Stimulated activated effector memory CD8-positive, alpha-beta T cell treated with anti-CD3 and anti-CD28 coated beads, Interleukin-12 subunit alpha, Interleukin-12 subunit beta, amount 100 ng/mL, for 72 hours (primary cell): ENCODE measurements around the gene NFKBIZ.

Experiments used
- ATAC-seq: fragments of 150-1000 bp; cut with Tn5 transposase; 2 replicates; pipeline ENCODE4 v1.10.0; 2021
- DNase-seq, 2 donors: peaks; one replicate each; pipeline ENCODE4 v3.0.0; 2021 to 2022; ENCODE audit warnings: low spot score in 2 of 2
- H3K27ac Mint-ChIP-seq: one replicate; pipeline ENCODE4 v1.8.0; 2022; ENCODE audit warnings: mild to moderate bottlenecking, mixed read lengths
- H3K36me3 Mint-ChIP-seq: one replicate; pipeline ENCODE4 v1.8.0; 2022; ENCODE audit warnings: mild to moderate bottlenecking, mixed read lengths
- H3K4me1 Mint-ChIP-seq: one replicate; pipeline ENCODE4 v1.8.0; 2022; ENCODE audit warnings: mixed read lengths
- H3K4me3 Mint-ChIP-seq: one replicate; pipeline ENCODE4 v1.8.0; 2022; ENCODE audit warnings: mild to moderate bottlenecking, mixed read lengths
- H3K9me3 Mint-ChIP-seq: one replicate; pipeline ENCODE4 v1.8.0; 2022; ENCODE audit warnings: mixed read lengths

NFKBIZ gene

GRCh38 chr3:101836652-101837598 lies 12.4 kb upstream of the NFKBIZ start:
- peaks cover 53% of the 10 kb centered on the region for H3K4me1 Mint-ChIP-seq
- ATAC-seq = no peak
- H3K4me3 Mint-ChIP-seq = no peak overlapping the region
- no peak overlapping the region for H3K27ac Mint-ChIP-seq
- H3K9me3 Mint-ChIP-seq = no peaks in the 10 kb centered on the region
- H3K36me3 Mint-ChIP-seq = peaks cover 75% of the 10 kb centered on the region
- no peak for DNase-seq

- Mint-ChIP-seq H3K4me3 (no peak overlapping the region), H3K27ac (no peak overlapping the region), H3K4me1 (peaks cover 39% of the 10 kb centered on the region), H3K36me3 (peaks cover 70% of the 10 kb centered on the region), H3K9me3 (no peaks in the 10 kb centered on the region)
- ATAC-seq = no peak
- no peak for DNase-seq
Observed at GRCh38 chr3:101838691-101839090, 10.6 kb upstream of the NFKBIZ start.

- no peaks in the 10 kb centered on the region for H3K9me3 Mint-ChIP-seq
- peaks cover 27% of the 10 kb centered on the region for H3K4me1 Mint-ChIP-seq
- H3K27ac Mint-ChIP-seq = no peak overlapping the region
- ATAC-seq (no peak), DNase-seq (no peak)
- H3K4me3 Mint-ChIP-seq = no peak overlapping the region
- peaks cover 58% of the 10 kb centered on the region for H3K36me3 Mint-ChIP-seq
Observed at GRCh38 chr3:101840066-101840465, 9.2 kb upstream of the NFKBIZ start.

GRCh38 chr3:101842245-101842934 lies 6.9 kb upstream of the NFKBIZ start:
- H3K27ac Mint-ChIP-seq = no peak overlapping the region
- ATAC-seq (no peak), DNase-seq (no peak)
- peaks cover 13% of the 10 kb centered on the region for H3K4me1 Mint-ChIP-seq
- peaks cover 42% of the 10 kb centered on the region for H3K36me3 Mint-ChIP-seq
- no peak overlapping the region for H3K4me3 Mint-ChIP-seq
- H3K9me3 Mint-ChIP-seq = no peaks in the 10 kb centered on the region

GRCh38 chr3:101842935-101843330 lies 6.4 kb upstream of the NFKBIZ start:
- Mint-ChIP-seq H3K4me3 (no peak overlapping the region), H3K36me3 (peaks cover 37% of the 10 kb centered on the region), H3K9me3 (no peaks in the 10 kb centered on the region), H3K27ac (no peak overlapping the region), H3K4me1 (peaks cover 12% of the 10 kb centered on the region)
- DNase-seq (no peak), ATAC-seq (no peak)

- Mint-ChIP-seq H3K9me3 (no peaks in the 10 kb centered on the region), H3K27ac (no peak overlapping the region), H3K4me1 (peaks cover 19% of the 10 kb centered on the region), H3K36me3 (peaks cover 31% of the 10 kb centered on the region), H3K4me3 (no peak overlapping the region)
- ATAC-seq = no peak
- DNase-seq = no peak
Observed at GRCh38 chr3:101845425-101845824, 3.9 kb upstream of the NFKBIZ start.

GRCh38 chr3:101846709-101847108 lies 2.6 kb upstream of the NFKBIZ start:
- Mint-ChIP-seq H3K9me3 (no peaks in the 10 kb centered on the region), H3K4me1 (peaks cover 28% of the 10 kb centered on the region), H3K36me3 (peaks cover 44% of the 10 kb centered on the region), H3K27ac (no peak overlapping the region), H3K4me3 (no peak overlapping the region)
- ATAC-seq (no peak), DNase-seq (no peak)

GRCh38 chr3:101847328-101847727 lies 2.0 kb upstream of the NFKBIZ start:
- DNase-seq (no peak), ATAC-seq (no peak)
- no peak overlapping the region for H3K4me3 Mint-ChIP-seq
- H3K36me3 Mint-ChIP-seq = peaks cover 44% of the 10 kb centered on the region
- no peaks in the 10 kb centered on the region for H3K9me3 Mint-ChIP-seq
- H3K27ac Mint-ChIP-seq = no peak overlapping the region
- peaks cover 28% of the 10 kb centered on the region for H3K4me1 Mint-ChIP-seq

GRCh38 chr3:101848326-101848725 lies 988 bp upstream of the NFKBIZ start:
- H3K27ac Mint-ChIP-seq = peak overlapping the region; percentile 89
- H3K4me3 Mint-ChIP-seq = peak overlapping the region; percentile 92
- H3K9me3 Mint-ChIP-seq = no peaks in the 10 kb centered on the region
- H3K4me1 Mint-ChIP-seq = peaks cover 37% of the 10 kb centered on the region
- H3K36me3 Mint-ChIP-seq = peaks cover 45% of the 10 kb centered on the region
- no peak for ATAC-seq
- DNase-seq = no peak

GRCh38 chr3:101849714-101850245 lies 466 bp downstream of the NFKBIZ start:
- H3K36me3 Mint-ChIP-seq = peaks cover 59% of the 10 kb centered on the region
- peak overlapping the region; percentile 92 for H3K4me3 Mint-ChIP-seq

GRCh38 chr3:101850246-101851051 lies 1.1 kb downstream of the NFKBIZ start:
- Mint-ChIP-seq H3K9me3 (no peaks in the 10 kb centered on the region), H3K27ac (peak overlapping the region; percentile 99), H3K4me3 (peak overlapping the region; percentile 92), H3K4me1 (peaks cover 59% of the 10 kb centered on the region), H3K36me3 (peaks cover 66% of the 10 kb centered on the region)
- DNase-seq (peak; percentile 27 to 78), ATAC-seq (peak; percentile 68)

More at GRCh38 chr3:101849714-101850245, 466 bp downstream of the NFKBIZ start:
- H3K27ac Mint-ChIP-seq = peak overlapping the region; percentile 99
- ATAC-seq (peak; percentile 48), DNase-seq (peak; percentile 50 to 81)
- peaks cover 52% of the 10 kb centered on the region for H3K4me1 Mint-ChIP-seq
- H3K9me3 Mint-ChIP-seq = no peaks in the 10 kb centered on the region

GRCh38 chr3:101851072-101851770 lies 1.9 kb downstream of the NFKBIZ start:
- peak; percentile 59 for ATAC-seq
- Mint-ChIP-seq H3K36me3 (peaks cover 74% of the 10 kb centered on the region), H3K27ac (peak overlapping the region; percentile 99), H3K9me3 (no peaks in the 10 kb centered on the region), H3K4me3 (peak overlapping the region; percentile 92), H3K4me1 (peaks cover 64% of the 10 kb centered on the region)
- no peak for DNase-seq

- ATAC-seq (no peak), DNase-seq (no peak)
- Mint-ChIP-seq H3K4me1 (peaks cover 67% of the 10 kb centered on the region), H3K4me3 (peak overlapping the region; percentile 92), H3K27ac (peak overlapping the region; percentile 99), H3K9me3 (no peaks in the 10 kb centered on the region), H3K36me3 (peaks cover 82% of the 10 kb centered on the region)
Observed at GRCh38 chr3:101851850-101852714, 2.8 kb downstream of the NFKBIZ start.
